GM12878 (cell line): ENCODE measurements around the gene SF3B6. TPM values are rescaled to one million over a fixed set of nuclear protein-coding genes. Genes with fewer than 3 reads are reported as not detected.

Experiments
- ATAC-seq: fragments of 200-7000 bp; cut with Tn5 transposase; 3 replicates; pipeline ENCODE4 v1.9.1; 2020; ENCODE audit warnings: mild to moderate bottlenecking, moderate library complexity
- BruUV-seq: library from RNA; stranded (reverse); fragments of 400-500 nt; replicated peaks from 2 replicates; lab custom pipeline; 2021; lab: Mats Ljungman, UMichigan
- CTCF ChIA-PET: fragments of 300-600 bp; sonication (Branson Sonifier 250); formaldehyde crosslinking; extraction: SDS; loops from one replicate; lab custom pipeline; 2021; ENCODE audit warnings: inconsistent platforms; lab: Yijun Ruan, JAX
- POLR2A ChIA-PET: fragments of 350-600 bp; formaldehyde crosslinking; extraction: SDS; loops from one replicate; lab custom pipeline; 2021; ENCODE audit warnings: inconsistent platforms; lab: Charles Lee
- RAD21 ChIA-PET: fragments of 300-600 bp; sonication (Branson Sonifier 250); formaldehyde crosslinking; loops from one replicate; lab custom pipeline; 2023; ENCODE audit warnings: antibody characterized with exemption; ENCODE audit not compliant: unreplicated experiment; lab: Charles Lee
- SMC1A ChIA-PET: fragments of 300-600 bp; sonication (Branson Sonifier 250); formaldehyde crosslinking; loops from one replicate; lab custom pipeline; 2023; ENCODE audit not compliant: unreplicated experiment, uncharacterized antibody; lab: Charles Lee
- DNase-seq: peaks from one replicate; pipeline ENCODE4 v3.0.0-alpha.2; 2011; ENCODE audit warnings: low read depth, low spot score
- FAIRE-seq: peaks from 3 replicates; lab custom pipeline; 2011; peaks lifted over from hg19 to GRCh38; lab: Jason Lieb, UNC
- H2AFZ ChIP-seq: 2 replicates; pipeline ENCODE4 v1.6.0; 2011; ENCODE audit warnings: low read depth, low read length, control low read depth; ENCODE audit not compliant: control insufficient read depth
- H3K27ac ChIP-seq: 2 replicates; pipeline ENCODE4 v1.5.1; 2011; ENCODE audit warnings: control low read depth; ENCODE audit not compliant: control insufficient read depth, insufficient read depth
- H3K27me3 ChIP-seq, 2 experiments: replicated peaks in 1 of 2; 2 replicates each; pipeline versions ENCODE4 v1.6.0 to v1.6.1; 2011; ENCODE audit warnings: low read length in 1 of 2; ENCODE audit not compliant: control insufficient read depth in 2 of 2, insufficient read depth in 2 of 2
- H3K36me3 ChIP-seq, 2 experiments: 2 replicates each; pipeline ENCODE4 v1.5.1; 2011; ENCODE audit warnings: low read length in 1 of 2; ENCODE audit not compliant: control insufficient read depth in 2 of 2, insufficient read depth in 2 of 2
- H3K4me1 ChIP-seq: 2 replicates; pipeline ENCODE4 v1.6.1; 2011; ENCODE audit warnings: mild to moderate bottlenecking, low read length, moderate library complexity, mixed read lengths; ENCODE audit not compliant: control insufficient read depth, insufficient read depth
- H3K4me2 ChIP-seq: 2 replicates; pipeline ENCODE4 v1.6.0; 2011; ENCODE audit warnings: control low read depth; ENCODE audit not compliant: control insufficient read depth, insufficient read depth
- H3K4me3 ChIP-seq: fragments of 200-600 bp; sonication (generic); 2 replicates; pipeline ENCODE4 v1.5.1; 2016
- H3K79me2 ChIP-seq: 2 replicates; pipeline ENCODE4 v1.6.0; 2011; ENCODE audit warnings: low read length; ENCODE audit not compliant: control insufficient read depth, insufficient read depth
- H3K9ac ChIP-seq: 2 replicates; pipeline ENCODE4 v1.8.0; 2011; ENCODE audit warnings: low read length, control low read depth, mixed read lengths; ENCODE audit not compliant: control insufficient read depth, insufficient read depth
- H3K9me3 ChIP-seq: replicated peaks from 3 replicates; pipeline ENCODE4 v1.5.1; 2011; ENCODE audit warnings: mild to moderate bottlenecking, low read length; ENCODE audit not compliant: control insufficient read depth, insufficient read depth
- H4K20me1 ChIP-seq: 2 replicates; pipeline ENCODE4 v1.6.0; 2011; ENCODE audit not compliant: control insufficient read depth, insufficient read depth
- FOS ChIP-seq: IDR thresholded peaks from 3 replicates; pipeline ENCODE4 v1.6.1; 2011; ENCODE audit warnings: borderline replicate concordance; ENCODE audit not compliant: insufficient read length; ENCODE audit errors: extremely low read depth
- GABPA ChIP-seq: IDR thresholded peaks from 2 replicates; pipeline ENCODE4 v1.6.1; 2014; ENCODE audit warnings: antibody characterized with exemption, low read depth, mild to moderate bottlenecking, inconsistent platforms
- HDAC6 ChIP-seq: fragments of 200-600 bp; sonication (generic); IDR thresholded peaks from one replicate; pipeline ENCODE4 v1.8.0; 2017; ENCODE audit warnings: antibody characterized with exemption; ENCODE audit not compliant: unreplicated experiment
- MEF2A ChIP-seq: IDR thresholded peaks from 2 replicates; pipeline ENCODE4 v1.6.1; 2011; ENCODE audit warnings: low read depth, mild to moderate bottlenecking, low read length, moderate library complexity; ENCODE audit not compliant: insufficient read depth
- PML ChIP-seq: IDR thresholded peaks from 2 replicates; pipeline ENCODE4 v1.6.1; 2012; ENCODE audit warnings: low read length, inconsistent platforms
- POLR2AphosphoS5 ChIP-seq: IDR thresholded peaks from 2 replicates; pipeline ENCODE4 v1.6.1; 2011; ENCODE audit warnings: mild to moderate bottlenecking, low read length, inconsistent platforms
- POU2F2 ChIP-seq: IDR thresholded peaks from 3 replicates; pipeline ENCODE4 v1.6.1; 2011; ENCODE audit warnings: low read depth, mild to moderate bottlenecking, low read length, borderline replicate concordance
- RCOR1 ChIP-seq: conservative IDR thresholded peaks from 2 replicates; pipeline ENCODE4 v1.6.1; 2012; ENCODE audit warnings: low read depth, low read length, improper control_type of control experiment
- RUNX3 ChIP-seq: IDR thresholded peaks from 2 replicates; pipeline ENCODE4 v1.6.1; 2012; ENCODE audit warnings: low read length, inconsistent platforms
- SMAD1 ChIP-seq: fragments of 450-650 bp; IDR thresholded peaks from 2 replicates; pipeline ENCODE4 v1.6.1; 2018; ENCODE audit warnings: mild to moderate bottlenecking, low read depth; ENCODE audit not compliant: partially characterized antibody
- SREBF1 ChIP-seq: IDR thresholded peaks from 2 replicates; pipeline ENCODE4 v1.6.1; 2012; ENCODE audit warnings: mild to moderate bottlenecking, low read length
- STAT3 ChIP-seq: IDR thresholded peaks from 2 replicates; pipeline ENCODE4 v1.6.1; 2011; ENCODE audit warnings: low read depth, low read length, improper control_type of control experiment
- SUPT20H ChIP-seq: IDR thresholded peaks from 2 replicates; pipeline ENCODE4 v1.6.1; 2011; ENCODE audit warnings: low read depth, mild to moderate bottlenecking, low read length, moderate library complexity, borderline replicate concordance; ENCODE audit not compliant: control insufficient read depth
- YY1 ChIP-seq: IDR thresholded peaks from 2 replicates; pipeline ENCODE4 v1.6.1; 2011; ENCODE audit warnings: low read depth, mild to moderate bottlenecking, low read length
- ZNF24 ChIP-seq: fragments of 450-650 bp; IDR thresholded peaks from 2 replicates; pipeline ENCODE4 v1.6.1; 2017; ENCODE audit warnings: antibody characterized with exemption, mild to moderate bottlenecking
- WGBS: methylation state at CpG from one replicate; pipeline ENCODE4 v1.1.6; 2016; ENCODE audit warnings: low lambda C conversion rate; ENCODE audit not compliant: insufficient replicate concordance, insufficient coverage; ENCODE audit errors: missing lambda C conversion rate; 5-methylcytosine and 5-hydroxymethylcytosine counted together
- in situ Hi-C: fragments of 300-500 bp; cut with MboI; formaldehyde crosslinking; loops from 9 replicates; pipeline ENCODE4 v1.14.3; 2018; ENCODE audit warnings: mixed read lengths
- intact Hi-C: fragments of 100-400 bp; cut with micrococcal nuclease; formaldehyde crosslinking; loops from one replicate; pipeline ENCODE4 v1.14.2; 2022; ENCODE audit not compliant: unreplicated experiment
- polyA plus RNA-seq, 11 experiments: library from polyadenylated mRNA; depleted of rRNA in 4 of 11; unstranded in 6 of 11; stranded (reverse) in 5 of 11; fragments of >200 nt; fragmentation: Nextera tagmentation in 4 of 11; fragmentation: Illumina TruSeq in 1 of 11; extraction: Ambion mirVana in 4 of 11; extraction: Trizol in 1 of 11; gene quantifications; 1 replicate in 1 of 11; 2 replicates in 10 of 11; pipeline versions ENCODE4 v1.2.1 to v1.2.3, GENCODE V29; 2011 to 2016; ENCODE audit warnings: inconsistent platforms in 2 of 11, missing spikeins in 2 of 11, low read depth in 1 of 11
- total RNA-seq, 4 experiments: library from RNA; depleted of rRNA in 3 of 4; stranded (reverse); fragments of >200 nt in 3 of 4; fragmentation: Illumina TruSeq in 1 of 4; extraction: Trizol in 1 of 4; gene quantifications; 2 replicates each; pipeline versions ENCODE4 v1.2.1 to v1.2.3, GENCODE V29; 2013 to 2021
- TF ChIP-seq, protein P1 (sequence below): fragments of 450-650 bp; IDR thresholded peaks from 2 replicates; pipeline ENCODE4 v1.6.1; 2017; ENCODE audit warnings: low read depth, mild to moderate bottlenecking, moderate library complexity
- TF ChIP-seq, protein P2 (sequence below): fragments of 450-650 bp; IDR thresholded peaks from 2 replicates; pipeline ENCODE4 v1.6.1; 2017; ENCODE audit warnings: mild to moderate bottlenecking, moderate library complexity

The SF3B6 gene
- total and polyA plus RNA-seq, 10 of the 15 experiments (the other 5 are each of a cell fraction or from before 2014, with no cell fraction given): 118 to 584 (median 270) TPM

DNA sequence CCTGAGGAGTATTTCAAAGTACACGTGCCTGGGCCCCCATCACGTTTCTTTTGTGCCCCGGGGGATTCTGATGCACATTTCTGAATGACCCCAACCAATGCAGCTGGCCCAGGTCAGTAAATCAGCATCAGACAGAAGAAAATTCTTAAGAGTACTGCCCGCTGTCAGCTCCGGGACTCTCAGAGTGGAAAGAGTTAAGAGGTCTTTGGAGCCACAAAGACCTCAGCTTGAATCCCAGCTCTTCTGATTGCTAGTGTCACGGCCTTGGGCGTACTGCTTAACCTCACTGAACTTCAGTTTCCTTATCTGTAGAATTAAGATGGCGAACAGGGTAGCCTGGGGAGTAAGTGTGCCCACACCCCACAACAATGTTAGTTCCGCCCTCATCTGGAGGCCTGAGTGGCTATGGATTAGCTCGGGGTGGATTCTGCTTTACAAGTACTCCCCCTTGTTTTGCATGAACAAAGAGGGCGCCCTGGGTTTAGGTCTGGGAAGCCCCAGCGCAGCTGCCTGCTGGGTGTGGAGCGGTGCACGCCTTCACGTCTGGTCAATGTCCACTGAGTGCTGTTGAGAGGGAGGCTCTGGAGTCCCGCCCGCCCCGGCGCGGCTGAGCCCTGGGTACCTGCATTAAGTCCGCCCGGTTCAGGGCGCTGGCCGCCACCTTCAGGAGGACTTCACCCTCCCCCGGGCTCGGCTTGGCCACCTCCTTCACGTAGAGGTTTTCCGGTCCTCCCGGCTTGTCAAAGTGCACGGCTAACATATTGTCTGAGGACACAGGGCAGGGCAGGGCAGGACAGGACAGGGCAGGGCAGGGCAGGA lies 7.7 kb upstream of the SF3B6 start:
- ChIA-PET CTCF (interaction anchor here (0.6 to 5.2 kb wide), 51 partner anchors 7 to 1181 kb away, joined by 3 to 105 read pairs (median 4); partner anchors contain the start of genes ATAD2B, FAM228B, FKBP1B and SF3B6), POLR2A (interaction anchor here (0.5 to 3.3 kb wide), 12 partner anchors 7 to 259 kb away, joined by 3 to 25 read pairs (median 4); partner anchors contain the start of genes ATAD2B, FAM228B, PFN4 and SF3B6), RAD21 (interaction anchor here (0.6 to 3.8 kb wide), 29 partner anchors 7 to 322 kb away, joined by 3 to 98 read pairs (median 4); partner anchors contain the start of genes ATAD2B, FAM228B, SF3B6 and UBXN2A), SMC1A (interaction anchor here (0.5 to 3.4 kb wide), 19 partner anchors 11 to 432 kb away, joined by 3 to 44 read pairs (median 4); partner anchors contain the start of genes ATAD2B, FAM228B, PFN4 and WDCP)
- peak; percentile 89 for ATAC-seq
- Histone ChIP-seq H3K4me2 (peak overlapping the region; percentile 95), H3K79me2 (no peaks in the 10 kb centered on the region), H3K27me3 (no peaks in the 10 kb centered on the region), H3K4me1 (peaks cover 12% of the 10 kb centered on the region), H3K36me3 (no peaks in the 10 kb centered on the region; a peak in 2 of 4 replicates), H2AFZ (peak overlapping the region; percentile 98), H3K27ac (peak overlapping the region; percentile 87), H4K20me1 (no peaks in the 10 kb centered on the region), H3K9me3 (no peaks in the 10 kb centered on the region), H3K9ac (peak overlapping the region; percentile 89), H3K4me3 (peak overlapping the region; percentile 70)
- in situ Hi-C loops (no loop called here), intact Hi-C loops (loop anchor here (1.0 to 5.0 kb wide), 7 partner anchors 40 to 299 kb away; partner anchors contain the start of genes ATAD2B, FAM228B and PFN4)
- DNase-seq: peak; percentile 79
- no TSS peak for BruUV-seq
- FAIRE-seq: peak; percentile 73
- WGBS: 8% methylated on average over 30 of the region's 30 CpGs
- TF ChIP-seq, protein P1, sequence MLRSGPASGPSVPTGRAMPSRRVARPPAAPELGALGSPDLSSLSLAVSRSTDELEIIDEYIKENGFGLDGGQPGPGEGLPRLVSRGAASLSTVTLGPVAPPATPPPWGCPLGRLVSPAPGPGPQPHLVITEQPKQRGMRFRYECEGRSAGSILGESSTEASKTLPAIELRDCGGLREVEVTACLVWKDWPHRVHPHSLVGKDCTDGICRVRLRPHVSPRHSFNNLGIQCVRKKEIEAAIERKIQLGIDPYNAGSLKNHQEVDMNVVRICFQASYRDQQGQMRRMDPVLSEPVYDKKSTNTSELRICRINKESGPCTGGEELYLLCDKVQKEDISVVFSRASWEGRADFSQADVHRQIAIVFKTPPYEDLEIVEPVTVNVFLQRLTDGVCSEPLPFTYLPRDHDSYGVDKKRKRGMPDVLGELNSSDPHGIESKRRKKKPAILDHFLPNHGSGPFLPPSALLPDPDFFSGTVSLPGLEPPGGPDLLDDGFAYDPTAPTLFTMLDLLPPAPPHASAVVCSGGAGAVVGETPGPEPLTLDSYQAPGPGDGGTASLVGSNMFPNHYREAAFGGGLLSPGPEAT: no peak
- TF ChIP-seq ZNF24: no peak
- TF ChIP-seq PML: peak; percentile 67
- no peak for TF ChIP-seq HDAC6
- TF ChIP-seq RUNX3: peak; percentile 32; the same call in 1 of the 2 replicates
- 0 out of 2 replicates have a peak, but pooled peaks have one; percentile 9 for TF ChIP-seq MEF2A
- no peak for TF ChIP-seq SREBF1
- TF ChIP-seq GABPA: no peak
- peak; percentile 91 for TF ChIP-seq YY1
- peak; percentile 61; the same call in 2 of the 3 replicates for TF ChIP-seq POU2F2
- no peak for TF ChIP-seq RCOR1
- TF ChIP-seq SUPT20H: no peak
- no peak for TF ChIP-seq STAT3
- TF ChIP-seq, protein P2, sequence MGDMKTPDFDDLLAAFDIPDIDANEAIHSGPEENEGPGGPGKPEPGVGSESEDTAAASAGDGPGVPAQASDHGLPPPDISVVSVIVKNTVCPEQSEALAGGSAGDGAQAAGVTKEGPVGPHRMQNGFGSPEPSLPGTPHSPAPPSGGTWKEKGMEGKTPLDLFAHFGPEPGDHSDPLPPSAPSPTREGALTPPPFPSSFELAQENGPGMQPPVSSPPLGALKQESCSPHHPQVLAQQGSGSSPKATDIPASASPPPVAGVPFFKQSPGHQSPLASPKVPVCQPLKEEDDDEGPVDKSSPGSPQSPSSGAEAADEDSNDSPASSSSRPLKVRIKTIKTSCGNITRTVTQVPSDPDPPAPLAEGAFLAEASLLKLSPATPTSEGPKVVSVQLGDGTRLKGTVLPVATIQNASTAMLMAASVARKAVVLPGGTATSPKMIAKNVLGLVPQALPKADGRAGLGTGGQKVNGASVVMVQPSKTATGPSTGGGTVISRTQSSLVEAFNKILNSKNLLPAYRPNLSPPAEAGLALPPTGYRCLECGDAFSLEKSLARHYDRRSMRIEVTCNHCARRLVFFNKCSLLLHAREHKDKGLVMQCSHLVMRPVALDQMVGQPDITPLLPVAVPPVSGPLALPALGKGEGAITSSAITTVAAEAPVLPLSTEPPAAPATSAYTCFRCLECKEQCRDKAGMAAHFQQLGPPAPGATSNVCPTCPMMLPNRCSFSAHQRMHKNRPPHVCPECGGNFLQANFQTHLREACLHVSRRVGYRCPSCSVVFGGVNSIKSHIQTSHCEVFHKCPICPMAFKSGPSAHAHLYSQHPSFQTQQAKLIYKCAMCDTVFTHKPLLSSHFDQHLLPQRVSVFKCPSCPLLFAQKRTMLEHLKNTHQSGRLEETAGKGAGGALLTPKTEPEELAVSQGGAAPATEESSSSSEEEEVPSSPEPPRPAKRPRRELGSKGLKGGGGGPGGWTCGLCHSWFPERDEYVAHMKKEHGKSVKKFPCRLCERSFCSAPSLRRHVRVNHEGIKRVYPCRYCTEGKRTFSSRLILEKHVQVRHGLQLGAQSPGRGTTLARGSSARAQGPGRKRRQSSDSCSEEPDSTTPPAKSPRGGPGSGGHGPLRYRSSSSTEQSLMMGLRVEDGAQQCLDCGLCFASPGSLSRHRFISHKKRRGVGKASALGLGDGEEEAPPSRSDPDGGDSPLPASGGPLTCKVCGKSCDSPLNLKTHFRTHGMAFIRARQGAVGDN: peak; percentile 51; the same call in 1 of the 2 replicates
- TF ChIP-seq FOS: no peak
- TF ChIP-seq SMAD1: no peak
- TF ChIP-seq POLR2AphosphoS5: peak; percentile 74
